ENCODE data around the gene CELF4.

CELF4 gene

DNA sequence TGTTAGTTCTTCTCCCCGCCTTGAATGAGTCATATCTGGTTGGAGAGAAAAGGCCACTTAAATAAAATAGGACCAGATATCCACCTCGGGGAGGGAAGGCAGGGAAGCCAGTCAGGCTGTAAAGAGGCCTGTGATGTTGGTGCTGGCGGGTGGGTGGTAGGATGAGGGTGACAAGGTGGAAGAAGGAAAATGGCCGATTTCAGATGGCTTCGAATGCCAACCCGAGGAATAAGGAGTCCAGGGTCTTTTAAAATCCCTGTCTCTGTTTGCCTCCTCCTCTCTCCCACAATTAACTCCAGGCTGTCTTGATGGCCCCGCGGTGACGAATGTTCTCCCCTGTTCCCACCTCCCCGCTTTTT is 41.5 kb downstream of the CELF4 start:
- no peak for DNase-seq (ENCODE audit: low read depth)

- DNase-seq (ENCODE audit: low read depth) = no peak
These were observed 43.8 kb downstream of the CELF4 start for GRCh38 chr18:37521510-37522465.

DNA sequence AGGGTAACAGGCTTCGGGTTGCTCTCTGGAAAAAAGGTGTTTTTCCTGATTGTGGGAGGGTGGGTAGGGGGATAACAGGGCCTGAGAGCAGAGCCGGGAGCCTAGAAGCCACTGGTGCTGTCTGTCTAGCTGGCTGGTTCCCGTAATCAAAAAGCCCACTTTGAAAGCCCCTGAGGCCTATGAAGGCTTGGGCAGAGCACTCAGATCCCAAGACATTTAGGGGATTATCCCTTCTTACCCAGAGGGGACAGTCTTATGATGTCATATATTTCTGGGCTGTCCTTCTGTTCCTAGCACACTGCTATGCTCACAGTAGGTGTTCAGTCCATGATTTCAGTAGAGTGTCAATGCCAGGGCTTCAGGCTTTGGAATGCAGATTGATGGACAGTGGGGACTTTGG is 45.1 kb downstream of the CELF4 start:
- DNase-seq (ENCODE audit: low read depth) = no peak

- no peak for DNase-seq (ENCODE audit: low read depth)
These were observed 46.0 kb downstream of the CELF4 start for GRCh38 chr18:37519510-37520135.

- no peak for DNase-seq (ENCODE audit: low read depth)
These were observed 49.2 kb downstream of the CELF4 start for GRCh38 chr18:37516361-37516853.

DNA sequence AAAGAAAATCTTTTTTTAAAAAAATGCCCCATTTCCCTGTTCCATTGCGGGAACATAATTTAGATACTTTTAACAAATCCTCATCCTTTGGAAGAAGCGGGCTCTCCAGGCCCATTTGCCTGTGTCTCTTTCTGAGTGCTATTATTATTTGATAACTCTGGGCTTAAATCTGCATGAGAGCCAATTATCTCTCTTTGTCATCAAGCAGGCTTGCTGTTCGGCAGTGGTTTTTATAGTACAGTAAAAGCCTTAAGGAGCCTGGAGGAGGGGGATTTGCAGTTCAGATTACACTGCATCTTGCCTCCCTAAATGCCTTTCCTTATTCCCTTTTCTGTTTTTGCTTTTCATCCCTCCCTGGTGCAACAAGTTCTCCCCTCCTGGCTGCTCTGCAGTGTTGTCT is 50.6 kb downstream of the CELF4 start:
- DNase-seq (ENCODE audit: low read depth) = no peak

- no peak for DNase-seq (ENCODE audit: low read depth)
These were observed 53.2 kb downstream of the CELF4 start for GRCh38 chr18:37512400-37512799.

DNA sequence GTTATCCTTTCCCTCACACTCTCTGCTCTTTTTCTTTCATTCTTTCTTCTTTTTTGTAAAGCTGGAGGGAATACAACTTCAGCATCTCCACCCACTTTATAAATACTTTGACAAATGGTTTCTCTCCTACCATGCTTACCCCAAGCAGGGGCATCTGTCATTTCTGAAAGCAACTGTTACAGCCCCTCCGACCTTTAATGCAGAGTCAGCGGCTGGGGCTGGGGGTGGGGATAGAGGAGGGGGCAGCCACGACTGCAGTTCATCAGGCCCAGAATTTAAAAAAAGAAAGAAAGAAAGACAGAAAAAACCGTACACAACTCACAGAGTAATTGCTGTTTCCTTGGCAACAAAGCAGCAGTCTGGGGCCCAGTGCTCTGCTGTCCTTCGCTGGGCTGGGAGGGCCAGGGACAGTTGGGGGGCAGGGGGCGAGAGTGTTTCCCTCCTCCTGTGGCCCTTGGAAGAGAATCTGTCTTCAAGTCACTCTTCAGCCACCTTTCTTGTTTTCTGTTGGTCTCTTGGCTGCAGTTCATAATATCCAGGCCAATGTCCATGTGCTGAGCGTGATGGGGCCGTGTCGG is 53.8 kb downstream of the CELF4 start:
- no peak for DNase-seq (ENCODE audit: low read depth)

- DNase-seq (ENCODE audit: low read depth) = no peak
These were observed 56.0 kb downstream of the CELF4 start for GRCh38 chr18:37509600-37509999.

DNA sequence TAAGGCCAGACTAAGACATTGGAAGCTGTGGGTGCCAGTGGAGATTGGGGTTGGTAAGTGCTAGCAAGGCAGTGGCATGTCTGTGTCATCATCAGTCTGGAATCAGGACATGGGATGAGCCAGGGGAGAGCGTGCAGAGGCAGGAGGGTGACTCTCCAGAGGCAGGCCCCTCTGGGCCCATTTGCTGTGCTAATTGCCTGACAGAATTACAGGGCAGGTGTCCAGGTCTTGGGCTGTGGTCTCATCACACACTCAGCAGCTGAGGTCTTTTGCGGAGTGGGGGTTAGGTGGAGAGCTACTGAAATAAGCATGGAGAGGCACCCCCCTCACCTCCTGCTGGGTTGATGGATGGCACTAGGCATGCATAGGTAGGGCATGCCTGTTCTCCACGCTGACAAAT is 57.4 kb downstream of the CELF4 start:
- no peak for DNase-seq (ENCODE audit: low read depth)

GRCh38 chr18:37507239-37507638 is 58.4 kb downstream of the CELF4 start:
- DNase-seq (ENCODE audit: low read depth) = no peak

GRCh38 chr18:37506001-37506400 is 59.6 kb downstream of the CELF4 start:
- no peak for DNase-seq (ENCODE audit: low read depth)

- DNase-seq (ENCODE audit: low read depth) = no peak
These were observed 60.3 kb downstream of the CELF4 start for GRCh38 chr18:37505321-37505720.

DNA sequence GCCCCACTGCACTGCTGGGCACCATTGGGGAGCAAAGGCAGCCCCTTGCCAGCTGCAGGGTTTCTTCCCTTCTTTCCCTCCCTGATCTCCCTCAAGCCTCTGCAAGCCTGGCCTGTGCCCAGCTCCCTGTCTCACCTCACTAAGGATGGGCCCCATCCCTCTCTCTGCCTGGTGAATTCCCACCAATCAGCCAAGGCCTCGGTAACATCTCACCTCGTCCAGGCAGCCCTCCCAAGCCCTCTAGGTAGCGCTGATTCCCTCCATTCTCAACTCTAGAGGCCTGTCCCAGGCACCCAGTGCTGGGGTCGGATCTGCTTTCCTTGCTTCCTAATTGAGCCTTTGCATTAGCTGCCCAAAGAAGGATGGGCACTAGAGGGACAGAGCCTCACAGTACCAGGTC is 63.0 kb downstream of the CELF4 start:
- DNase-seq (ENCODE audit: low read depth) = no peak

DNA sequence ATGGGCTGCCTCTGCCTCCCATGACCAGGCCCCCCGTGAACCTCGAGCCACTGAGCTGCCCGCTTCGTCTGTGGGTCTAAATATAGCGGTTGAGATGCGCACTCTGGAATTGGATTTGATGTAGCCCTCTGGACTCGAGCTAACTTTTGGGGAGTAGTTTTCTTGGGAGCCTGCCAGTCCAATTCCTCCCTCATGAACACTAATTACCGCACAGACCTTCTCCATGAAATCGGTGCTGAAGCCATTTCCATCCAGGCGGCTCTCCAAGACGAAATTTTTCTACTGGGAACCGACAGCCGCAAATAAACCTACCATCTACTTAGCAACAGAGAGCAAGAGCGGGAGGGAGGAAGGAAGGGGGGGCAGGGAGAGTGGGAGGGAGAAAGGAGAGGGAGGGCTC is 63.6 kb downstream of the CELF4 start:
- DNase-seq (ENCODE audit: low read depth) = no peak

GRCh38 chr18:37501136-37501535 is 64.5 kb downstream of the CELF4 start:
- no peak for DNase-seq (ENCODE audit: low read depth)

DNA sequence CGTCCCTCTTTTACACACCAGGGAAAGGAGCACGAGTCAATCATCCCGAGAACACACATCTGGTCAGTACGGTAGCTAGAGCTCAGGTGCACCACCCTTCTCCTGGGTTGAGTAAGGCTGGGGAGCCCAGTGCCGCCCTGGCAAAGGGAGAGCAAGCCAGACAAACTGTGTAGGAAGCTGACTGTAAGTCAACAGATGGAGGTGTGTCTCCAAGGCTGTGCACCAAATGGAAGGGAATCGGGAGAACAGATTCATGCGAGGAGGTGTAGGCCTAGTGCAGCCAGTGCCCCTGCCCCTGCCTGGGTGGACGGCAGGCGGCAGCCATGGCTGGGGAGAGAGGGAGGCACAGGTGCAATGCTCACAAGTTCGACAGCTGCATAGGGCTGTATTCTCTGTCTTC is 65.7 kb downstream of the CELF4 start:
- DNase-seq (ENCODE audit: low read depth) = no peak

DNA sequence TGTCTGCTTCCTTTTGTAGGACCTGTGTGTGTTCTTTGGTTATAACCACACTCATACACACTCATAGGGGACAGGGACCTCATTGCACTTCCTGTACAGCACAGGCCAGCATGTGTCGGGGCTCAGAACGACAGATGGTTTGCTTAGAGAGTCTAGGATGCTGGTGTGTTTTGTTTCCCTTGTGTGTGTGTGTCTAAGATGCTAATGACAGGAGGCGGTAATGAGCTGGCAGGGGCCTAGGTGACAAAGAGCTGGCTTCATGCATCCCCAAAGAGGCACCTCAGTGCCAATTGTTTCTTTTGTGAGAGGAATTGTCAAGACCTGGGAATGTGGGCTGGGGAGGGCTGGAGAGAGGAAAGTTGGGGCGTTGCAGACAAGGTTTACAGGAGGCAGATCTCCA is 66.6 kb downstream of the CELF4 start:
- no peak for DNase-seq (ENCODE audit: low read depth)

DNA sequence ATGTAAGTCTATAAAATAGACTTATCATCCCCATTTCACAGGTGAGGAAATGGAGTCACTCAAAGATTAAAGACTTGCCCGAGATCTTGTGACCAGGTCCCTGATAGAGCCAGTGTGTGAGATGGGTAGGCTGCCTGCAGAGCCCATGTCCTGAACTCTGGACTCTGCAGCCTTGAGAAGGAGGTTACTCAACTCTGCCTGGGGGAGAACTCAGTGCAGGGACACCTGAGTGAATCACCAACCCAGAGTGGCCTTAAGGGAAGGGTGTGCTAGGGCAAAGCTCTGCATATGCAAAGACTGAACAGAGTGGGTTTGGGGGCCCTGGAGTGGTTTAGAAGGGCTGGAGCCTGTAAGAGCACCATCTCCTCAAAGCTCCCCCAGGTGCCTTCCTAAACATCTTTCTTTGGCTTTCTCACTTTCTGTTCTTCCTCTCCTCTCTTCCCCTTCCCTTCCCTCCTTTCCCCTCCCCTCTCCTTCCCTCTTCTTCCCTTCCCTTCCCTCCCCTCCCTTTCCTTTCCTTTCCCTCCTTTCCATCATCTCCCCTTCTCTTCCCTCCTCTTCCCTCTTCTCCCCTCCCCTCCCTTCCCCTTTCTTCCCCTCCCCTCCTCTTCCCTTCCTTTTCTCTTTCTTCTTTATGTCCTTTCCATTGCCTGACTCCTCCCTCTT is 67.6 kb downstream of the CELF4 start:
- DNase-seq (ENCODE audit: low read depth) = no peak

- DNase-seq (ENCODE audit: low read depth) = no peak
These were observed 69.0 kb downstream of the CELF4 start for GRCh38 chr18:37496568-37496967.

GRCh38 chr18:37495354-37495753 is 70.2 kb downstream of the CELF4 start:
- DNase-seq (ENCODE audit: low read depth) = no peak

GRCh38 chr18:37494406-37494805 is 71.2 kb downstream of the CELF4 start:
- DNase-seq (ENCODE audit: low read depth) = no peak
